ENCODE data around the gene ERC2.

ERC2 gene

DNA sequence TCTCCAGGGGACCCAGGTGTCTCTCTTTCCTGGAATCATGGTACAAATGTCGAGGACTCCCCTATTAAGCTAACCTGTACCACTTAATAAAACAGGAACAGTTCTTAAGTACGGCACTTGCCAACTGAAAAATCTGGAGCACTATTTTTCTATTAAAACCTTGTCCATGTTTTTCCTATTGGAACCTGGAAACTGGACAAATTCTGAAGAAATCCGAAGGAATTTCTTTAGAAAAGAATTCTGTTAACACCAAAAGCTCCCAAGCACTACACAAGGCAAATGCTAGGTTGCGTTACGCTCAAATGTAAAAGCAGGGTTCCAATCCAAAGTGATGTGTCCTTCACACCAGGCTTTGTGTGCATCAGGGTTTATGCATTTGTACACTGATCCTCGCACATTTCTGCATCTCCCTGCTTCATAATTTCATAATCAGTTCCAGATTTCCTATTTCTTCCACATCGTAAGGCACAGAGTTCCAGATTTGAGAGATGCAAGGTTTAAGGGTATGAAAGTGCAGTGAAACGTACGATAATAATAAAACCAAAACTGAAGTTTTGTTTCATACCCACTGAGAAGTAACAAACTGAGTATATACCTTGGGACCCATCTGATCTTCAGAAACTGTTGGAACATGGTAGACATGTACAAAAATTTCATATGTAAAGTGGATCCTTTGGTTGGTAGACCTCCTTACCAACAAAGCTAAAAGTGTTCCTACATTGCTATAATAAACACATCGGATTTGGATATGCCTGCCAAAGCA is 849.0 kb downstream of the ERC2 start:
- Histone ChIP-seq H3K4me3 (ENCODE audit: low read depth in 1 of 2, low read length in 2 of 2) (no peak overlapping the region), H3K9me3 (ENCODE audit: control insufficient read depth in 1 of 2, low read length in 2 of 2) (no peaks in the 10 kb centered on the region), H3K36me3 (ENCODE audit: control insufficient read depth in 1 of 2, insufficient read depth in 2 of 2, low read length in 2 of 2) (no peaks in the 10 kb centered on the region), H3K9ac (ENCODE audit: low read depth in 1 of 2, low read length in 2 of 2) (no peak overlapping the region), H3K27me3 (ENCODE audit: control insufficient read depth in 1 of 2, insufficient read depth in 2 of 2, low read length in 2 of 2) (no peaks in the 10 kb centered on the region), H3K27ac (ENCODE audit: low read depth, low read length) (no peak overlapping the region), H3K4me1 (ENCODE audit: control insufficient read depth in 1 of 2, insufficient read depth in 2 of 2, low read length in 2 of 2) (peaks cover 0 to 4% of the 10 kb centered on the region in 2 donors)

DNA sequence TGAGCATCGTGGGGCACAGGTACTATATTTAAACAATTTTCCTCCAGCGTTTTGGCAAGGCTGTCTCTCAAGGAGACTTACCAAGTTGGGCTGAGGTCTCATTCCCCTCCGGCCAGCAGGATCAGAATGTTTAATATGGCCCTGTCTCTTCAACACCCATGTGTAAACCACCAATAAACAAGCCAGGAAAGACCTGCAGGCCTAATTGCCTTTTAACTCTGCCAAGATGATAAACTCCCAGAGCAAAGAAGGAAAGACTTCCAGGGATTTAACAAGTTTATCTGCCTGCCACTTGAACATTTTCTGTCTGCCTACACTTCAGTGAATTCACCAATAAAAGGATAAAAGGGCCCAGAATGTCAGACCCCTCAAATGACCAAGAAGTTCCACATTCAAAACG is 850.9 kb downstream of the ERC2 start:
- H3K4me3 ChIP-seq (ENCODE audit: low read depth in 1 of 2, low read length in 2 of 2): no peak overlapping the region
- H3K27ac ChIP-seq (ENCODE audit: low read depth, low read length): no peak overlapping the region
- no peaks in the 10 kb centered on the region for H3K27me3 ChIP-seq (ENCODE audit: control insufficient read depth in 1 of 2, insufficient read depth in 2 of 2, low read length in 2 of 2)
- H3K36me3 ChIP-seq (ENCODE audit: control insufficient read depth in 1 of 2, insufficient read depth in 2 of 2, low read length in 2 of 2): no peaks in the 10 kb centered on the region
- no peaks in the 10 kb centered on the region for H3K9me3 ChIP-seq (ENCODE audit: control insufficient read depth in 1 of 2, low read length in 2 of 2)
- H3K4me1 ChIP-seq (ENCODE audit: control insufficient read depth in 1 of 2, insufficient read depth in 2 of 2, low read length in 2 of 2): no peaks in the 10 kb centered on the region
- H3K9ac ChIP-seq (ENCODE audit: low read depth in 1 of 2, low read length in 2 of 2): no peak overlapping the region

- Histone ChIP-seq H3K27ac (ENCODE audit: low read depth, low read length) (no peak overlapping the region), H3K4me1 (ENCODE audit: control insufficient read depth in 1 of 2, insufficient read depth in 2 of 2, low read length in 2 of 2) (no peaks in the 10 kb centered on the region), H3K9ac (ENCODE audit: low read depth in 1 of 2, low read length in 2 of 2) (no peak overlapping the region), H3K9me3 (ENCODE audit: control insufficient read depth in 1 of 2, low read length in 2 of 2) (no peaks in the 10 kb centered on the region), H3K4me3 (ENCODE audit: low read depth in 1 of 2, low read length in 2 of 2) (no peak overlapping the region), H3K27me3 (ENCODE audit: control insufficient read depth in 1 of 2, insufficient read depth in 2 of 2, low read length in 2 of 2) (no peaks in the 10 kb centered on the region), H3K36me3 (ENCODE audit: control insufficient read depth in 1 of 2, insufficient read depth in 2 of 2, low read length in 2 of 2) (no peaks in the 10 kb centered on the region)
These were observed 851.5 kb downstream of the ERC2 start for GRCh38 chr3:55616803-55617202.

GRCh38 chr3:55615694-55616295 is 852.5 kb downstream of the ERC2 start:
- H3K36me3 ChIP-seq (ENCODE audit: control insufficient read depth in 1 of 2, insufficient read depth in 2 of 2, low read length in 2 of 2): no peaks in the 10 kb centered on the region
- no peak overlapping the region for H3K27ac ChIP-seq (ENCODE audit: low read depth, low read length)
- no peak overlapping the region for H3K4me3 ChIP-seq (ENCODE audit: low read depth in 1 of 2, low read length in 2 of 2)
- no peaks in the 10 kb centered on the region for H3K9me3 ChIP-seq (ENCODE audit: control insufficient read depth in 1 of 2, low read length in 2 of 2)
- H3K9ac ChIP-seq (ENCODE audit: low read depth in 1 of 2, low read length in 2 of 2): no peak overlapping the region
- H3K4me1 ChIP-seq (ENCODE audit: control insufficient read depth in 1 of 2, insufficient read depth in 2 of 2, low read length in 2 of 2): no peaks in the 10 kb centered on the region
- no peaks in the 10 kb centered on the region for H3K27me3 ChIP-seq (ENCODE audit: control insufficient read depth in 1 of 2, insufficient read depth in 2 of 2, low read length in 2 of 2)

- no peak overlapping the region for H3K27ac ChIP-seq (ENCODE audit: low read depth, low read length)
- no peaks in the 10 kb centered on the region for H3K27me3 ChIP-seq (ENCODE audit: control insufficient read depth in 1 of 2, insufficient read depth in 2 of 2, low read length in 2 of 2)
- H3K4me1 ChIP-seq (ENCODE audit: control insufficient read depth in 1 of 2, insufficient read depth in 2 of 2, low read length in 2 of 2): no peaks in the 10 kb centered on the region
- no peak overlapping the region for H3K9ac ChIP-seq (ENCODE audit: low read depth in 1 of 2, low read length in 2 of 2)
- no peak overlapping the region for H3K4me3 ChIP-seq (ENCODE audit: low read depth in 1 of 2, low read length in 2 of 2)
- H3K9me3 ChIP-seq (ENCODE audit: control insufficient read depth in 1 of 2, low read length in 2 of 2): no peaks in the 10 kb centered on the region
- H3K36me3 ChIP-seq (ENCODE audit: control insufficient read depth in 1 of 2, insufficient read depth in 2 of 2, low read length in 2 of 2): no peaks in the 10 kb centered on the region
These were observed 853.1 kb downstream of the ERC2 start for GRCh38 chr3:55615039-55615693.

GRCh38 chr3:55611121-55611520 is 857.1 kb downstream of the ERC2 start:
- Histone ChIP-seq H3K4me3 (ENCODE audit: low read depth in 1 of 2, low read length in 2 of 2) (no peak overlapping the region), H3K27me3 (ENCODE audit: control insufficient read depth in 1 of 2, insufficient read depth in 2 of 2, low read length in 2 of 2) (no peaks in the 10 kb centered on the region), H3K9me3 (ENCODE audit: control insufficient read depth in 1 of 2, low read length in 2 of 2) (no peaks in the 10 kb centered on the region), H3K4me1 (ENCODE audit: control insufficient read depth in 1 of 2, insufficient read depth in 2 of 2, low read length in 2 of 2) (no peaks in the 10 kb centered on the region), H3K27ac (ENCODE audit: low read depth, low read length) (no peak overlapping the region), H3K9ac (ENCODE audit: low read depth in 1 of 2, low read length in 2 of 2) (no peak overlapping the region), H3K36me3 (ENCODE audit: control insufficient read depth in 1 of 2, insufficient read depth in 2 of 2, low read length in 2 of 2) (no peaks in the 10 kb centered on the region)

DNA sequence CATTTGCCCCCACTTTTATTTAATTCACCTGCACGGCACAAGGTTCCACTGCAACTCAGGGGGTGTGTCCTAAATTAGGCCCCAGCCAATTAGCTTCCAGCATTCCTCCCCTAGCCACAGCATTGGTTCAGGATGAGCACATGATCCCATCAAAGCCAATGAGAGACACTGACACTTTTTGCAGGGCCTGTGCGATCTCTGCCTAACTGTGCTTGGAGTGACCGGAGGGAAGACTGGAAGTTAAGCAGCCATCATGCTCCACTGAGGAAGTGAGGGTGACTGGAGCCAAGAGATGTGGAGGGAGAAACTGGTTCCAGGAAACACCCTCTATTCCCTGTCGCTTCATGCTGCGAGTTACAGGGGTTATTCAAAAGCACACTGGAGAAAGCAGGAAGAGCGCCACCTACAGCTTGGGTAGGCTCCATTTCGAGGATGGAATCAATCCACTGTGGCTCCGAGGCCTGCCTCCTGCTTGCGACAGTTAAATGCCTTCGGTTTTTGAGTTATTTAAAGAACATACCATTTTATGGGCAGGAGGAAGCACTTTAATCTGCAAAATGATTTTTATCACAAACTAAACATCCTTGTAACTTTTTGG is 858.9 kb downstream of the ERC2 start:
- Histone ChIP-seq H3K36me3 (ENCODE audit: control insufficient read depth in 1 of 2, insufficient read depth in 2 of 2, low read length in 2 of 2) (no peaks in the 10 kb centered on the region), H3K9me3 (ENCODE audit: control insufficient read depth in 1 of 2, low read length in 2 of 2) (no peaks in the 10 kb centered on the region), H3K27me3 (ENCODE audit: control insufficient read depth in 1 of 2, insufficient read depth in 2 of 2, low read length in 2 of 2) (no peaks in the 10 kb centered on the region), H3K9ac (ENCODE audit: low read depth in 1 of 2, low read length in 2 of 2) (no peak overlapping the region), H3K27ac (ENCODE audit: low read depth, low read length) (no peak overlapping the region), H3K4me1 (ENCODE audit: control insufficient read depth in 1 of 2, insufficient read depth in 2 of 2, low read length in 2 of 2) (no peaks in the 10 kb centered on the region), H3K4me3 (ENCODE audit: low read depth in 1 of 2, low read length in 2 of 2) (no peak overlapping the region)

GRCh38 chr3:55608301-55608937 is 859.8 kb downstream of the ERC2 start:
- Histone ChIP-seq H3K27ac (ENCODE audit: low read depth, low read length) (no peak overlapping the region), H3K27me3 (ENCODE audit: control insufficient read depth in 1 of 2, insufficient read depth in 2 of 2, low read length in 2 of 2) (no peaks in the 10 kb centered on the region), H3K9me3 (ENCODE audit: control insufficient read depth in 1 of 2, low read length in 2 of 2) (no peaks in the 10 kb centered on the region), H3K36me3 (ENCODE audit: control insufficient read depth in 1 of 2, insufficient read depth in 2 of 2, low read length in 2 of 2) (no peaks in the 10 kb centered on the region), H3K4me3 (ENCODE audit: low read depth in 1 of 2, low read length in 2 of 2) (no peak overlapping the region), H3K9ac (ENCODE audit: low read depth in 1 of 2, low read length in 2 of 2) (no peak overlapping the region), H3K4me1 (ENCODE audit: control insufficient read depth in 1 of 2, insufficient read depth in 2 of 2, low read length in 2 of 2) (no peaks in the 10 kb centered on the region)

DNA sequence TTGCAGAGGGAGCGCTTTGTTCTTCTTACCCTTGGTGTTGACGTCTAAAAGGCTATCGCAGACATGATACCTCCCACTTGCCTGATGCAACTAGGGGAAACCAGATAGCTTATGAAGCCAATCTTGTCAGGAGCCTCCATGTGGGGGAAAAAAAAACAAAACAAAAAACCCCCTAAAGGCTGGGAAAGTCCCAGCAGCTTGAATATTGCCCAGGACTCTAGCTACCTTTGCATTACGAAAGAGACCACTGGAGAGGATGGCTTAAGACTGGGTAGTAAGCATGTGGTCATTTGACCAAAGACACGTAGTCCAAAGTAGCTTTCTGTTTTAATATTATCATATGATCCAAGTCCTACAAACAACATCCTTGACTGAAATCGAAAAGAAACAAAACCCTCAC is 860.4 kb downstream of the ERC2 start:
- Histone ChIP-seq H3K9me3 (ENCODE audit: control insufficient read depth in 1 of 2, low read length in 2 of 2) (no peaks in the 10 kb centered on the region), H3K4me3 (ENCODE audit: low read depth in 1 of 2, low read length in 2 of 2) (no peak overlapping the region), H3K27ac (ENCODE audit: low read depth, low read length) (no peak overlapping the region), H3K27me3 (ENCODE audit: control insufficient read depth in 1 of 2, insufficient read depth in 2 of 2, low read length in 2 of 2) (no peaks in the 10 kb centered on the region), H3K9ac (ENCODE audit: low read depth in 1 of 2, low read length in 2 of 2) (no peak overlapping the region), H3K4me1 (ENCODE audit: control insufficient read depth in 1 of 2, insufficient read depth in 2 of 2, low read length in 2 of 2) (no peaks in the 10 kb centered on the region), H3K36me3 (ENCODE audit: control insufficient read depth in 1 of 2, insufficient read depth in 2 of 2, low read length in 2 of 2) (no peaks in the 10 kb centered on the region)

DNA sequence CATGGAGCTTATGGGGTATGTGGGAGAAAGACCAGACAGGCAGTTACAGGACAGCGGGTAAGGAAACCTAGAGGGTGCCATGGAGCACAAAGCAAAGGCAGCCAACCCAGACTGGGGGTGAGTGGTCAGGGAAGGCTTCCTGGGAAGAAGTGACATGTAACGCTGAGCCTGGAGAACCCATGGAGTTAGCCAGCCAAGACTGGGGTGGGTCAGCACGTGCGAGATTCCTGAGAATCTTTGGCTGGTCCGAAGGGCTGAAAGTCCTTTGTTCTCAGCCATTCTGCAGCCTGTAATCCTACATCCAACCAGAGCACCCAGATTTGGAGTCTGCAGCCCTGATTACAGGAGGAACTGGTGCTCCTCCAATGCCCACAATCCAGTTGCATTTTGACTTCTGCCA is 861.1 kb downstream of the ERC2 start:
- Histone ChIP-seq H3K27me3 (ENCODE audit: control insufficient read depth in 1 of 2, insufficient read depth in 2 of 2, low read length in 2 of 2) (no peaks in the 10 kb centered on the region), H3K9ac (ENCODE audit: low read depth in 1 of 2, low read length in 2 of 2) (no peak overlapping the region), H3K27ac (ENCODE audit: low read depth, low read length) (no peak overlapping the region), H3K9me3 (ENCODE audit: control insufficient read depth in 1 of 2, low read length in 2 of 2) (no peaks in the 10 kb centered on the region), H3K4me1 (ENCODE audit: control insufficient read depth in 1 of 2, insufficient read depth in 2 of 2, low read length in 2 of 2) (no peaks in the 10 kb centered on the region), H3K4me3 (ENCODE audit: low read depth in 1 of 2, low read length in 2 of 2) (no peak overlapping the region), H3K36me3 (ENCODE audit: control insufficient read depth in 1 of 2, insufficient read depth in 2 of 2, low read length in 2 of 2) (no peaks in the 10 kb centered on the region)
